ENCODE data around the gene FAM174B.

FAM174B gene

GRCh38 chr15:92600856-92601255 lies 54.7 kb downstream of the FAM174B start:
- DNase-seq (ENCODE audit: low read depth in 3 of 3), result no peak

GRCh38 chr15:92599394-92599970 lies 56.1 kb downstream of the FAM174B start:
- no peak for DNase-seq (ENCODE audit: low read depth in 3 of 3)

- no peak for DNase-seq (ENCODE audit: low read depth in 3 of 3)
Observed at GRCh38 chr15:92597548-92597947, 58.0 kb downstream of the FAM174B start.

GRCh38 chr15:92596623-92597022 lies 59.0 kb downstream of the FAM174B start:
- DNase-seq (ENCODE audit: low read depth in 3 of 3), result no peak

- DNase-seq (ENCODE audit: low read depth in 3 of 3), result no peak
Observed at GRCh38 chr15:92595506-92596381, 59.8 kb downstream of the FAM174B start.

- DNase-seq (ENCODE audit: low read depth in 3 of 3), result no peak
Observed at GRCh38 chr15:92591275-92591674, 64.3 kb downstream of the FAM174B start.

GRCh38 chr15:92586966-92587365 lies 68.6 kb downstream of the FAM174B start:
- no peak for DNase-seq (ENCODE audit: low read depth in 3 of 3)

- DNase-seq (ENCODE audit: low read depth in 3 of 3), result no peak
Observed at GRCh38 chr15:92586383-92586942, 69.1 kb downstream of the FAM174B start.

- no peak for DNase-seq (ENCODE audit: low read depth in 3 of 3)
Observed at GRCh38 chr15:92584105-92584504, 71.5 kb downstream of the FAM174B start.

GRCh38 chr15:92583096-92584034 lies 72.2 kb downstream of the FAM174B start:
- DNase-seq (ENCODE audit: low read depth in 3 of 3), result no peak

GRCh38 chr15:92582206-92582605 lies 73.4 kb downstream of the FAM174B start:
- DNase-seq (ENCODE audit: low read depth in 3 of 3), result no peak

GRCh38 chr15:92580933-92581445 lies 74.6 kb downstream of the FAM174B start:
- DNase-seq (ENCODE audit: low read depth in 3 of 3), result no peak

GRCh38 chr15:92580521-92580920 lies 75.1 kb downstream of the FAM174B start:
- no peak for DNase-seq (ENCODE audit: low read depth in 3 of 3)

GRCh38 chr15:92579931-92580470 lies 75.6 kb downstream of the FAM174B start:
- DNase-seq (ENCODE audit: low read depth in 3 of 3), result no peak

- no peak for DNase-seq (ENCODE audit: low read depth in 3 of 3)
Observed at GRCh38 chr15:92579486-92579885, 76.1 kb downstream of the FAM174B start.

GRCh38 chr15:92578096-92578835 lies 77.3 kb downstream of the FAM174B start:
- no peak for DNase-seq (ENCODE audit: low read depth in 3 of 3)

- no peak for DNase-seq (ENCODE audit: low read depth in 3 of 3)
Observed at GRCh38 chr15:92576597-92577200, 78.9 kb downstream of the FAM174B start.

- no peak for DNase-seq (ENCODE audit: low read depth in 3 of 3)
Observed at GRCh38 chr15:92574566-92574965, 81.0 kb downstream of the FAM174B start.

GRCh38 chr15:92574161-92574560 lies 81.4 kb downstream of the FAM174B start:
- no peak for DNase-seq (ENCODE audit: low read depth in 3 of 3)

- no peak for DNase-seq (ENCODE audit: low read depth in 3 of 3)
Observed at GRCh38 chr15:92571824-92572223, 83.8 kb downstream of the FAM174B start.
